HEK293T (cell line): Measurements from ENCODE around the gene MAMLD1.

Source experiments
- ARNT ChIP-seq: fragments of 450-650 bp; IDR thresholded peaks from 2 replicates; pipeline ENCODE4 v1.6.1; 2017; ENCODE audit warnings: mild to moderate bottlenecking
- FOXM1 ChIP-seq: fragments of 450-650 bp; IDR thresholded peaks from 2 replicates; pipeline ENCODE4 v1.6.1; 2017; ENCODE audit warnings: mild to moderate bottlenecking, borderline replicate concordance
- SP1 ChIP-seq: fragments of 450-650 bp; IDR thresholded peaks from 2 replicates; pipeline ENCODE4 v1.6.1; 2017

DNA sequence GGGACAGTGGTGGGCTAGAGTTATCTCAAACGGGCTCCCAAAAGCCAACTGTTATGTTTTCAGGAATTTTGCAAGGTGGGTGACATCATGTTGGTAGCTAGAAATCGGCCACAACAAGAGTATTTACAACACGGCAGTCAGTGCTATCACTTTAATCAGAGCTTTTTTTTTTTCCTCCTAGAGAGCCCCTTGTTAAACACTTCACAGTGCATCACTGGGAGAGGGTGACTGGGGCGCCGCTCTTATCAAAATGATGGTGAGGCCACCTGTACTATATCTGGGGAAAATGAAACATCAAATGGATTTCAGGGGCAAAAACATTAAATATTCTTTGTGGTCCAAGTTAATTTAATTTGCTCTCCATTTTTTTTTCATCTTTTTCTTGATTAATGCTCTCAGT is 44.9 kb downstream of the MAMLD1 start:
- no peak for TF ChIP-seq SP1
- TF ChIP-seq ARNT = no peak
- TF ChIP-seq FOXM1 = no peak
